Fibroblast of lung (primary cell): ENCODE results near the gene BTBD2. TPM values are rescaled to one million over a fixed set of nuclear protein-coding genes. Genes with fewer than 3 reads are reported as not detected.

Experiments used
- DNase-seq, 2 donors: peaks; one replicate each; pipeline versions ENCODE4 v3.0.0 to v3.0.0-alpha.2; 2010; ENCODE audit warnings: low read depth in 2 of 2
- H2AFZ ChIP-seq: 2 replicates; pipeline ENCODE4 v1.5.1; 2012; ENCODE audit warnings: low read length, control low read depth, inconsistent platforms
- H3K27ac ChIP-seq: 2 replicates; pipeline ENCODE4 v1.5.1; 2011; ENCODE audit warnings: low read length, control low read depth; ENCODE audit not compliant: insufficient read depth
- H3K27me3 ChIP-seq: 2 replicates; pipeline ENCODE4 v1.5.1; 2011; ENCODE audit warnings: mild to moderate bottlenecking, low read length; ENCODE audit not compliant: control insufficient read depth, insufficient read depth
- H3K36me3 ChIP-seq: 2 replicates; pipeline ENCODE4 v1.5.1; 2011; ENCODE audit warnings: low read length; ENCODE audit not compliant: control insufficient read depth, insufficient read depth
- H3K4me1 ChIP-seq: 2 replicates; pipeline ENCODE4 v1.5.1; 2011; ENCODE audit warnings: low read length; ENCODE audit not compliant: control insufficient read depth, insufficient read depth; ENCODE audit errors: extremely low read depth
- H3K4me2 ChIP-seq: 2 replicates; pipeline ENCODE4 v1.5.1; 2011; ENCODE audit warnings: low read length, control low read depth; ENCODE audit not compliant: insufficient read depth; ENCODE audit errors: extremely low read depth
- H3K4me3 ChIP-seq, 4 experiments: fragments of 200-600 bp in 1 of 4; sonication (generic) in 1 of 4; replicated peaks in 1 of 4; 2 replicates each; pipeline ENCODE4 v1.5.1; 2011 to 2016; ENCODE audit warnings: low read length in 4 of 4, low read depth in 3 of 4, mild to moderate bottlenecking in 3 of 4, control low read depth in 2 of 4, inconsistent platforms in 1 of 4, mixed read lengths in 1 of 4; ENCODE audit not compliant: insufficient read depth in 1 of 4; ENCODE audit errors: control extremely low read depth in 1 of 4
- H3K79me2 ChIP-seq: 2 replicates; pipeline ENCODE4 v1.5.1; 2012; ENCODE audit warnings: mild to moderate bottlenecking, low read length, inconsistent platforms; ENCODE audit not compliant: control insufficient read depth, insufficient read depth
- H3K9ac ChIP-seq: 2 replicates; pipeline ENCODE4 v1.5.1; 2011; ENCODE audit warnings: mild to moderate bottlenecking, low read length, control low read depth; ENCODE audit not compliant: insufficient read depth
- H3K9me3 ChIP-seq: 2 replicates; pipeline ENCODE4 v1.5.1; 2012; ENCODE audit warnings: low read depth, low read length; ENCODE audit not compliant: control insufficient read depth, insufficient read depth
- H4K20me1 ChIP-seq: 2 replicates; pipeline ENCODE4 v1.5.1; 2011; ENCODE audit warnings: low read length; ENCODE audit not compliant: control insufficient read depth, insufficient read depth; ENCODE audit errors: extremely low read depth
- CTCF ChIP-seq, 2 donors: IDR thresholded peaks in 1 of 2; conservative IDR thresholded peaks in 1 of 2; 1 replicate in 1 of 2; 2 replicates in 1 of 2; pipeline ENCODE4 v1.5.1; 2011 to 2012; ENCODE audit warnings: low read length in 2 of 2, control low read depth in 1 of 2, inconsistent platforms in 1 of 2, low read depth in 1 of 2, mild to moderate bottlenecking in 1 of 2
- EZH2 ChIP-seq: IDR thresholded peaks from 2 replicates; pipeline ENCODE4 v1.5.1; 2012; ENCODE audit warnings: low read length, control low read depth, mild to moderate bottlenecking; ENCODE audit errors: missing control alignments
- polyA plus RNA-seq, 2 donors: library from polyadenylated mRNA; depleted of rRNA in 1 of 2; stranded (reverse) in 1 of 2; unstranded in 1 of 2; fragments of >200 nt; gene quantifications; 2 replicates each; pipeline ENCODE4 v1.2.1, GENCODE V29; 2011 to 2012; ENCODE audit warnings: missing spikeins in 1 of 2
- total RNA-seq: library from RNA; depleted of rRNA; stranded (reverse); fragments of >200 nt; gene quantifications from 2 replicates; pipeline ENCODE4 v1.2.1, GENCODE V29; 2014

BTBD2 gene
- total and polyA plus RNA-seq, 2 donors (not counting 1 experiment from before 2014, with no cell fraction given), result 14.0 to 70.2 TPM

- no peaks in the 10 kb centered on the region for H3K9me3 ChIP-seq
- H3K4me3 ChIP-seq, result no peak overlapping the region
- H3K4me2 ChIP-seq, result no peak overlapping the region
- no peaks in the 10 kb centered on the region for H3K27me3 ChIP-seq
- H3K79me2 ChIP-seq, result no peaks in the 10 kb centered on the region
- DNase-seq, result no peak
- peaks cover 33% of the 10 kb centered on the region for H3K4me1 ChIP-seq
- no peaks in the 10 kb centered on the region for H3K36me3 ChIP-seq
- no peaks in the 10 kb centered on the region for H4K20me1 ChIP-seq
- H3K9ac ChIP-seq, result no peak overlapping the region
- TF ChIP-seq CTCF (conservative IDR thresholded peaks at IDR 0.05 in 1 of 2, IDR thresholded peaks at IDR 0.05 in 1 of 2; ENCODE audit: low read depth in 1 of 2, low read length in 2 of 2) (no peak), EZH2 (no peak)
- H2AFZ ChIP-seq, result no peak overlapping the region
- H3K27ac ChIP-seq, result no peak overlapping the region
These were observed 48.3 kb upstream of the BTBD2 start for GRCh38 chr19:2063824-2064223.

GRCh38 chr19:2062770-2063169 is 47.3 kb upstream of the BTBD2 start:
- no peak overlapping the region for H3K4me3 ChIP-seq
- DNase-seq, result no peak
- no peak overlapping the region for H3K27ac ChIP-seq

GRCh38 chr19:2062389-2062729 is 46.8 kb upstream of the BTBD2 start:
- Histone ChIP-seq H3K4me3 (peak overlapping the region in 1 of 4 experiments; percentile 65), H3K4me2 (peak overlapping the region; percentile 82), H3K27me3 (no peaks in the 10 kb centered on the region), H4K20me1 (no peaks in the 10 kb centered on the region), H3K9ac (no peak overlapping the region), H2AFZ (no peak overlapping the region), H3K4me1 (peaks cover 33% of the 10 kb centered on the region), H3K36me3 (no peaks in the 10 kb centered on the region), H3K79me2 (no peaks in the 10 kb centered on the region), H3K27ac (peak overlapping the region; percentile 95), H3K9me3 (no peaks in the 10 kb centered on the region)
- TF ChIP-seq EZH2 (no peak), CTCF (conservative IDR thresholded peaks at IDR 0.05 in 1 of 2, IDR thresholded peaks at IDR 0.05 in 1 of 2; ENCODE audit: low read depth in 1 of 2, low read length in 2 of 2) (no peak)
- no peak for DNase-seq

More at GRCh38 chr19:2062770-2063169, 47.3 kb upstream of the BTBD2 start:
- H3K27me3 ChIP-seq, result no peaks in the 10 kb centered on the region
- no peaks in the 10 kb centered on the region for H3K79me2 ChIP-seq
- peaks cover 33% of the 10 kb centered on the region for H3K4me1 ChIP-seq
- H3K36me3 ChIP-seq, result no peaks in the 10 kb centered on the region
- no peaks in the 10 kb centered on the region for H3K9me3 ChIP-seq
- H4K20me1 ChIP-seq, result no peaks in the 10 kb centered on the region
- H3K4me2 ChIP-seq, result no peak overlapping the region
- H2AFZ ChIP-seq, result no peak overlapping the region
- TF ChIP-seq EZH2 (no peak), CTCF (conservative IDR thresholded peaks at IDR 0.05 in 1 of 2, IDR thresholded peaks at IDR 0.05 in 1 of 2; ENCODE audit: low read depth in 1 of 2, low read length in 2 of 2) (no peak)
- no peak overlapping the region for H3K9ac ChIP-seq
